Bone marrow (tissue), 2 donors: ENCODE data around the gene HSPA12A.

Experiments
- DNase-seq, 2 donors: peaks; one replicate each; lab custom pipeline; 2025; lab: John Stamatoyannopoulos, UW

The HSPA12A gene

GRCh38 chr10:116743266-116744064 lies 1.1 kb upstream of the HSPA12A start:
- DNase-seq = no peak

GRCh38 chr10:116741391-116742351 lies 695 bp downstream of the HSPA12A start:
- DNase-seq = no peak

GRCh38 chr10:116740971-116741370 lies 1.4 kb downstream of the HSPA12A start:
- DNase-seq = no peak

GRCh38 chr10:116738339-116738738 lies 4.0 kb downstream of the HSPA12A start:
- no peak for DNase-seq

GRCh38 chr10:116737627-116738327 lies 4.6 kb downstream of the HSPA12A start:
- DNase-seq = no peak

- no peak for DNase-seq
Observed at GRCh38 chr10:116733566-116733965, 8.8 kb downstream of the HSPA12A start.

- no peak for DNase-seq
Observed at GRCh38 chr10:116732573-116732972, 9.8 kb downstream of the HSPA12A start.

GRCh38 chr10:116730464-116731260 lies 11.7 kb downstream of the HSPA12A start:
- DNase-seq = no peak

- DNase-seq = no peak
Observed at GRCh38 chr10:116729243-116729642, 13.1 kb downstream of the HSPA12A start.

GRCh38 chr10:116728526-116729096 lies 13.8 kb downstream of the HSPA12A start:
- DNase-seq = no peak

- DNase-seq = no peak
Observed at GRCh38 chr10:116723428-116724281, 18.7 kb downstream of the HSPA12A start.

- DNase-seq = no peak
Observed at GRCh38 chr10:116722736-116723427, 19.5 kb downstream of the HSPA12A start.

GRCh38 chr10:116721547-116722392 lies 20.6 kb downstream of the HSPA12A start:
- DNase-seq = no peak

GRCh38 chr10:116720668-116721546 lies 21.5 kb downstream of the HSPA12A start:
- no peak for DNase-seq

- DNase-seq = no peak
Observed at GRCh38 chr10:116720241-116720643, 22.1 kb downstream of the HSPA12A start.

- DNase-seq = no peak
Observed at GRCh38 chr10:116719804-116720203, 22.6 kb downstream of the HSPA12A start.

GRCh38 chr10:116718058-116718457 lies 24.3 kb downstream of the HSPA12A start:
- no peak for DNase-seq

GRCh38 chr10:116716381-116716780 lies 26.0 kb downstream of the HSPA12A start:
- DNase-seq = no peak
